Sigmoid colon (tissue), 7 donors: ENCODE results near the gene CD40. TPM values are rescaled to one million over a fixed set of nuclear protein-coding genes. Genes with fewer than 3 reads are reported as not detected.

Experiments
- DNase-seq: peaks from one replicate; pipeline ENCODE4 v3.0.0-alpha.2; 2019
- H3K27ac ChIP-seq, 4 donors: fragments of 200-600 bp; sonication (generic); one replicate each; pipeline ENCODE4 v1.5.1; 2016 to 2019; ENCODE audit warnings: mild to moderate bottlenecking in 1 of 4
- H3K27me3 ChIP-seq, 3 donors: fragments of 200-600 bp; sonication (generic); one replicate each; pipeline ENCODE4 v1.5.1; 2019; ENCODE audit warnings: mild to moderate bottlenecking in 1 of 3
- H3K36me3 ChIP-seq, 4 donors: fragments of 200-600 bp; sonication (generic); one replicate each; pipeline ENCODE4 v1.5.1; 2016 to 2019
- H3K4me1 ChIP-seq, 4 donors: fragments of 200-600 bp; sonication (generic); one replicate each; pipeline ENCODE4 v1.5.1; 2017 to 2019
- H3K4me3 ChIP-seq, 4 donors: fragments of 200-600 bp; sonication (generic); one replicate each; pipeline ENCODE4 v1.5.1; 2017 to 2019; ENCODE audit warnings: mild to moderate bottlenecking in 2 of 4, moderate library complexity in 1 of 4
- H3K9me3 ChIP-seq, 4 donors: fragments of 200-600 bp in 3 of 4; sonication (generic) in 3 of 4; one replicate each; pipeline versions ENCODE4 v1.5.1 to v1.6.1; 2013 to 2019
- CTCF ChIP-seq, 4 experiments: fragments of 450-650 bp in 3 of 4; fragments of 200-600 bp in 1 of 4; IDR thresholded peaks; one replicate each; pipeline ENCODE4 v1.5.1; 2016 to 2019; ENCODE audit warnings: antibody characterized with exemption in 4 of 4, mild to moderate bottlenecking in 3 of 4, moderate library complexity in 2 of 4
- EP300 ChIP-seq, 4 donors: sonication (generic); formaldehyde crosslinking; IDR thresholded peaks; one replicate each; pipeline ENCODE4 v1.6.1; 2017; ENCODE audit warnings: antibody characterized with exemption in 4 of 4
- POLR2A ChIP-seq, 2 donors: fragments of 450-650 bp; IDR thresholded peaks; one replicate each; pipeline ENCODE4 v1.6.1; 2016; ENCODE audit warnings: antibody characterized with exemption in 2 of 2, mild to moderate bottlenecking in 2 of 2, moderate library complexity in 2 of 2
- POLR2AphosphoS5 ChIP-seq, 4 donors: sonication (generic); formaldehyde crosslinking; IDR thresholded peaks; one replicate each; pipeline ENCODE4 v1.6.1; 2017; ENCODE audit warnings: antibody characterized with exemption in 4 of 4
- WGBS, 2 donors: extraction: QIAGEN DNeasy Blood & Tissue Kit; methylation state at CpG; one replicate each; pipeline ENCODE4 v1.1.7; 2013; 5-methylcytosine and 5-hydroxymethylcytosine counted together
- intact Hi-C: fragments of 100-400 bp; cut with DNase I; formaldehyde crosslinking; loops from one replicate; pipeline ENCODE4 v1.15.1; 2023
- polyA plus RNA-seq, 3 donors: library from polyadenylated mRNA; stranded (reverse); fragments of 200-250 nt; gene quantifications; one replicate each; pipeline ENCODE4 v1.2.3, GENCODE V29; 2013
- total RNA-seq, 4 donors: library from RNA; depleted of rRNA; stranded (reverse); fragments of >200 nt; gene quantifications; one replicate each; pipeline ENCODE4 v1.1.0, GENCODE V29; 2016
- donor health status: healthy with polysubstance abuse.
- donor health status: Bipolar disorder and iron deficiency.
- donor health status: healthy.

CD40 gene
- total and polyA plus RNA-seq, 7 donors = 3.6 to 25.2 (median 8.7) TPM

- H3K27me3 ChIP-seq = no peaks in the 10 kb centered on the region
- peaks cover 0 to 88% (median 83%) of the 10 kb centered on the region in 4 donors for H3K4me1 ChIP-seq
- H3K27ac ChIP-seq = peak overlapping the region; percentile 8 to 99 (median 22)
- WGBS, 2 donors = 14 to 56% methylated on average over 4 of the region's 4 CpGs
- intact Hi-C loops = loop anchor here (10.0 kb wide), 1 partner anchor 291 kb away; the partner anchor contains the start of genes DNTTIP1 and WFDC3
- DNase-seq = no peak
- no peak overlapping the region for H3K4me3 ChIP-seq
- no peaks in the 10 kb centered on the region for H3K9me3 ChIP-seq
- H3K36me3 ChIP-seq = no peaks in the 10 kb centered on the region
- TF ChIP-seq CTCF (IDR thresholded peaks at IDR 0.05) (no peak), EP300 (IDR thresholded peaks at IDR 0.05) (no peak), POLR2A (IDR thresholded peaks at IDR 0.05) (no peak), POLR2AphosphoS5 (IDR thresholded peaks at IDR 0.05) (no peak)
These were observed 32.8 kb upstream of the CD40 start for GRCh38 chr20:46085179-46085851.

- no peak for DNase-seq
- no peak for TF ChIP-seq POLR2A (IDR thresholded peaks at IDR 0.05)
- peak in 3 of 4 experiments; percentile 13 to 31 (median 24) for TF ChIP-seq CTCF (IDR thresholded peaks at IDR 0.05)
- Histone ChIP-seq H3K4me1 (peaks cover 0 to 76% (median 69%) of the 10 kb centered on the region in 4 donors), H3K27ac (peak overlapping the region; percentile 33 to 99 (median 98)), H3K36me3 (no peaks in the 10 kb centered on the region), H3K9me3 (no peaks in the 10 kb centered on the region), H3K4me3 (no peak overlapping the region), H3K27me3 (no peaks in the 10 kb centered on the region)
- 11 to 46% methylated on average over 8 of the region's 8 CpGs for WGBS, 2 donors
- intact Hi-C loops = loop anchor here (1.0 to 10.0 kb wide), 2 partner anchors 64 to 292 kb away; partner anchors contain the start of genes DNTTIP1 and WFDC3
These were observed 31.0 kb upstream of the CD40 start for GRCh38 chr20:46087161-46087560.

- H3K4me1 ChIP-seq = peaks cover 0 to 62% (median 55%) of the 10 kb centered on the region in 4 donors
These were observed 29.5 kb upstream of the CD40 start for GRCh38 chr20:46088409-46089166.

GRCh38 chr20:46089167-46089416 is 29.0 kb upstream of the CD40 start:
- DNase-seq = no peak
- no peaks in the 10 kb centered on the region for H3K27me3 ChIP-seq
- H3K4me1 ChIP-seq = peaks cover 0 to 57% (median 50%) of the 10 kb centered on the region in 4 donors
- intact Hi-C loops = loop anchor here (2.0 to 10.0 kb wide), 2 partner anchors 116 to 294 kb away; partner anchors contain the start of genes DNTTIP1, WFDC3 and ZNF335
- peak overlapping the region; percentile 68 to 85 (median 82) for H3K4me3 ChIP-seq
- 0% methylated on average over 31 of the region's 31 CpGs for WGBS, 2 donors
- H3K36me3 ChIP-seq = no peaks in the 10 kb centered on the region
- no peak for TF ChIP-seq POLR2AphosphoS5 (IDR thresholded peaks at IDR 0.05)
- TF ChIP-seq POLR2A (IDR thresholded peaks at IDR 0.05) = no peak
- TF ChIP-seq CTCF (IDR thresholded peaks at IDR 0.05) = no peak
- TF ChIP-seq EP300 (IDR thresholded peaks at IDR 0.05) = no peak
- peak overlapping the region; percentile 97 to 99 (median 98) for H3K27ac ChIP-seq
- no peaks in the 10 kb centered on the region for H3K9me3 ChIP-seq

More at GRCh38 chr20:46088409-46089166, 29.5 kb upstream of the CD40 start:
- no peak for TF ChIP-seq CTCF (IDR thresholded peaks at IDR 0.05)
- TF ChIP-seq EP300 (IDR thresholded peaks at IDR 0.05) = no peak
- no peak for TF ChIP-seq POLR2A (IDR thresholded peaks at IDR 0.05)
- no peak for TF ChIP-seq POLR2AphosphoS5 (IDR thresholded peaks at IDR 0.05)
- DNase-seq = no peak
- Histone ChIP-seq H3K36me3 (no peaks in the 10 kb centered on the region), H3K27ac (peak overlapping the region; percentile 97 to 99 (median 98)), H3K4me3 (peak overlapping the region; percentile 68 to 85 (median 82)), H3K9me3 (no peaks in the 10 kb centered on the region), H3K27me3 (no peaks in the 10 kb centered on the region)
- intact Hi-C loops = loop anchor here (2.0 to 10.0 kb wide), 2 partner anchors 116 to 294 kb away; partner anchors contain the start of genes DNTTIP1, WFDC3 and ZNF335
- WGBS, 2 donors = 2 to 5% methylated on average over 22 of the region's 22 CpGs
